Psoas muscle (tissue), 8 donors: ENCODE data around the gene ADAMTS2. TPM values are rescaled to one million over a fixed set of nuclear protein-coding genes. Genes with fewer than 3 reads are reported as not detected.
"Not testable (repeated sequence)": the region's sequence is repeated elsewhere in the genome, so short reads cannot be mapped to it uniquely, and the experiment has no call there.

Source experiments
- ATAC-seq, 4 donors: fragments of 200-7000 bp; cut with Tn5 transposase; one replicate each; pipeline ENCODE4 v1.9.1; 2020; ENCODE audit warnings: moderate library complexity in 3 of 4, mild to moderate bottlenecking in 2 of 4
- DNase-seq, 2 donors: peaks; one replicate each; pipeline ENCODE4 v3.0.0-alpha.2; 2020
- H3K27ac ChIP-seq: fragments of 200-600 bp; one replicate; pipeline ENCODE4 v1.8.0; 2022
- H3K27me3 ChIP-seq, 3 donors: fragments of 200-600 bp in 1 of 3; one replicate each; pipeline versions ENCODE4 v1.6.1 to v1.8.0; 2013 to 2022; ENCODE audit warnings: low read length in 2 of 3, mild to moderate bottlenecking in 2 of 3, moderate library complexity in 1 of 3; ENCODE audit not compliant: insufficient read depth in 3 of 3
- H3K36me3 ChIP-seq, 2 donors: fragments of 200-600 bp in 1 of 2; one replicate each; pipeline versions ENCODE4 v1.6.1 to v1.8.0; 2013 to 2022; ENCODE audit warnings: low read depth in 1 of 2, mild to moderate bottlenecking in 1 of 2, moderate library complexity in 1 of 2; ENCODE audit not compliant: insufficient read depth in 1 of 2
- H3K4me1 ChIP-seq: fragments of 200-600 bp; one replicate; pipeline ENCODE4 v1.8.0; 2022
- H3K4me3 ChIP-seq: fragments of 200-600 bp; one replicate; pipeline ENCODE4 v1.8.0; 2022; ENCODE audit warnings: mild to moderate bottlenecking
- H3K9me3 ChIP-seq: fragments of 200-600 bp; one replicate; pipeline ENCODE4 v1.8.0; 2022
- WGBS, 3 donors: extraction: QIAGEN DNeasy Blood & Tissue Kit; methylation state at CpG; one replicate each; pipeline versions ENCODE4 v1.1.6 to v1.1.7; 2013; 5-methylcytosine and 5-hydroxymethylcytosine counted together
- intact Hi-C, 2 donors: fragments of 100-400 bp; cut with DNase I; formaldehyde crosslinking; loops; one replicate each; pipeline versions ENCODE4 v1.11.0 to v1.14.2; 2022
- polyA plus RNA-seq, 3 donors: library from polyadenylated mRNA; stranded (reverse); fragments of 200-250 nt; gene quantifications; one replicate each; pipeline ENCODE4 v1.2.3, GENCODE V29; 2013
- total RNA-seq, 4 donors: library from RNA; stranded (reverse); fragmentation: NEBNext Ultra II Directional in 2 of 4; extraction: Animal tissue kit (Norgen Biotek cat#: 25700) in 2 of 4; gene quantifications; one replicate each; pipeline versions ENCODE4 v1.2.1 to v1.2.4, GENCODE V29; 2021 to 2023
- TF ChIP-seq, protein P1 (sequence below): fragments of 200-600 bp; IDR thresholded peaks from one replicate; pipeline ENCODE4 v1.8.0; 2022; ENCODE audit warnings: antibody characterized with exemption
- donor health status: healthy with polysubstance abuse.
- donor health status: DM: no; HTN: no; CAD: no; lungs with moderate emphysema.
- donor health status: Bipolar disorder and iron deficiency.
- donor health status: healthy.
- donor health status: DM: yes; HTN: yes; CAD: no.
- donor health status: DM: no; HTN: no; CAD: no.
- donor health status: DM: no; HTN: no; CAD: no.
- donor health status: DM: yes; HTN: yes; CAD: no.

The ADAMTS2 gene
- total and polyA plus RNA-seq, 7 donors = 0.83 to 3.7 (median 2.0) TPM

DNA sequence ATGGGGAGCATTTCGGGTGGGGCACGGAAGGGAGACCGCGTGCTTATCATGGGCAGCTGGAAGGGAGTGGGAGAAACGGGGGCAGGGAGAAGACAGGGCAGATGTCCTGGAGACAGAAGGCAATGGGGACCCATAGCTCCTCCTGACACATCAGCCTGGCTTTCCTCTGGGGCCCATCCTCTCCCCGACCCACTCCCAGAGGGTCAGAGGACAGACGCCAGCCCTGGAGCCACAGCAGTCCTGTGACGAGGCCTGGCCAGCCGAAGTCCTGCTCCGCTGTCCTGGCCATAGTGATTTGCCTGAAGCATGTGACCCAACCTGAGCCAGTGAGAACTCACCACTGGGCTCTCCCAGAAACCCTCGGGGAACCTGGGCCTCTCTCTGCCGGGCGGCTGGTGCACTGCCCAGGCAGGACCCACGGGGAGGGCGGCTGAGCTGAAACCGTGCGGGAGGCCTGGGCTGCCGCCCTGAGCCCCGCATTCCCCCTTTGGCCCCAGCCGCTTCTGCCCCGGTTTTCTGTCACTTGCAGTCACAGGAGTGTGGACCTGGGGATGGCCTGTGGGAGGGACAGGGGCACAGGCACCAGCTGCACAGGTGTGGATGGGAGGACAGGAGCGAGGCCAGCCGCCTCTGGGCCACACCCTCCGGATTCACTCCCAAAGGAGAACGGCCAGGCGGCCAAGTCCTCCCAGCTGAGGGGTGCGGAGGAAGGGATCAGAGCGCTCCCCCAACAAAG lies 19.8 kb downstream of the ADAMTS2 start:
- Histone ChIP-seq H3K27ac (no peak overlapping the region), H3K4me3 (no peak overlapping the region), H3K9me3 (no peaks in the 10 kb centered on the region), H3K27me3 (peaks cover 0 to 1% (median 0%) of the 10 kb centered on the region in 3 donors), H3K4me1 (no peaks in the 10 kb centered on the region), H3K36me3 (no peaks in the 10 kb centered on the region)
- intact Hi-C loops = no loop called here
- DNase-seq = peak; percentile 11 to 53
- TF ChIP-seq, protein P1, sequence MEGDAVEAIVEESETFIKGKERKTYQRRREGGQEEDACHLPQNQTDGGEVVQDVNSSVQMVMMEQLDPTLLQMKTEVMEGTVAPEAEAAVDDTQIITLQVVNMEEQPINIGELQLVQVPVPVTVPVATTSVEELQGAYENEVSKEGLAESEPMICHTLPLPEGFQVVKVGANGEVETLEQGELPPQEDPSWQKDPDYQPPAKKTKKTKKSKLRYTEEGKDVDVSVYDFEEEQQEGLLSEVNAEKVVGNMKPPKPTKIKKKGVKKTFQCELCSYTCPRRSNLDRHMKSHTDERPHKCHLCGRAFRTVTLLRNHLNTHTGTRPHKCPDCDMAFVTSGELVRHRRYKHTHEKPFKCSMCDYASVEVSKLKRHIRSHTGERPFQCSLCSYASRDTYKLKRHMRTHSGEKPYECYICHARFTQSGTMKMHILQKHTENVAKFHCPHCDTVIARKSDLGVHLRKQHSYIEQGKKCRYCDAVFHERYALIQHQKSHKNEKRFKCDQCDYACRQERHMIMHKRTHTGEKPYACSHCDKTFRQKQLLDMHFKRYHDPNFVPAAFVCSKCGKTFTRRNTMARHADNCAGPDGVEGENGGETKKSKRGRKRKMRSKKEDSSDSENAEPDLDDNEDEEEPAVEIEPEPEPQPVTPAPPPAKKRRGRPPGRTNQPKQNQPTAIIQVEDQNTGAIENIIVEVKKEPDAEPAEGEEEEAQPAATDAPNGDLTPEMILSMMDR = no peak
- peak in 1 of 4 donors; percentile 4 for ATAC-seq
- WGBS, 3 donors = 76 to 81% (median 80%) methylated on average over 26 to 28 of the region's 28 CpGs

DNA sequence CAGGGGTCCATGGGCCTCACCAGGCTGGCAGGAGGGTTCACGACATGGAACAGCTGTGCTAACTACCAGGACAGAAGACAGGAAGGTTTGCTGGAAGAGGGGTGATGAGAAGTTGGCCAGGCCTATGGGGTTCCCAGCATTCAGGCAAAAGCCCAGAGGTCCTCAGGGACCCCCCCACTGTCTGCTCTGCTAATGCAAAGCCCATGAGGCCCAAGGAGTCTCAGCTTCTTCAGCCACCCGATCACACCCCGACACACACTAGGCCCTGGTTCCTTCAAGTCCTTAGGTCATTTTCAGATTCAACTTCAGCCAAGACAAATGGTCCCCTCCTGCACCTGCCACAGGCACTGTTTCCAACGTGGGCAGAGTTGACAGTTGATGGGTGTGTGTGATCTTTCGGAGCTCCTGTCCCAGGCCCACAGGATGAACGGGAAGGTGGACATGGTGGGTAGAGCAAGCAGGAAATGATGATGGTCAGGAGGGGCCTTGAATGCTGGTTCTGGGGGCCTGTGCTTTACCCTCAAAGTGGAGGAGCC lies 20.4 kb downstream of the ADAMTS2 start:
- Histone ChIP-seq H3K36me3 (no peaks in the 10 kb centered on the region), H3K27me3 (peaks cover 0 to 1% (median 0%) of the 10 kb centered on the region in 3 donors), H3K9me3 (no peaks in the 10 kb centered on the region), H3K4me3 (no peak overlapping the region), H3K4me1 (no peaks in the 10 kb centered on the region), H3K27ac (no peak overlapping the region)
- 76 to 95% (median 86%) methylated on average over 6 of the region's 6 CpGs for WGBS, 3 donors
- ATAC-seq (no peak), DNase-seq (peak; percentile 2 to 16)
- TF ChIP-seq, protein P1 = no peak
- intact Hi-C loops = no loop called here

DNA sequence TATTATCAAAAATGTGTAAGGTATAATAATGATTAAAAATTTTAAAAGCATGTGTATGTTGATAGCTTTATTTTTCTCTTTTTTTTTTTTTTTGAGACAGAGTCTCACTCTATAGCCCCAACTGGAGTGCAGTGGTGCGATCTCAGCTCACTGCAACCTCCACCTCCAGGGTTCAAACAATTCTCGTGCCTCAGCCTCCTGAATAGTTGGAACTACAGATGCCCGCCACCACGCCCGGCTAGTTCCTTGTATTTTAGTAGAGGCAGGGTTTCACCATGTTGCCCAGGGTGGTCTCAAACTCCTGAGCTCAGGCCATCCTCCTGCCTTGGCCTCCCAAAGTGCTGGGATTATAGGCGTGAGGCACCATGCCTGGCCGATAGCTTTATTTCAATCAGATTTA lies 20.9 kb downstream of the ADAMTS2 start:
- intact Hi-C loops, H3K27ac ChIP-seq, ATAC-seq, H3K27me3 ChIP-seq, H3K36me3 ChIP-seq, H3K4me3 ChIP-seq, H3K9me3 ChIP-seq, H3K4me1 ChIP-seq: not testable (repeated sequence)
- DNase-seq = peak in 1 of 2 donors; percentile 13
- WGBS, 3 donors = 95 to 98% (median 96%) methylated on average over 7 of the region's 7 CpGs

DNA sequence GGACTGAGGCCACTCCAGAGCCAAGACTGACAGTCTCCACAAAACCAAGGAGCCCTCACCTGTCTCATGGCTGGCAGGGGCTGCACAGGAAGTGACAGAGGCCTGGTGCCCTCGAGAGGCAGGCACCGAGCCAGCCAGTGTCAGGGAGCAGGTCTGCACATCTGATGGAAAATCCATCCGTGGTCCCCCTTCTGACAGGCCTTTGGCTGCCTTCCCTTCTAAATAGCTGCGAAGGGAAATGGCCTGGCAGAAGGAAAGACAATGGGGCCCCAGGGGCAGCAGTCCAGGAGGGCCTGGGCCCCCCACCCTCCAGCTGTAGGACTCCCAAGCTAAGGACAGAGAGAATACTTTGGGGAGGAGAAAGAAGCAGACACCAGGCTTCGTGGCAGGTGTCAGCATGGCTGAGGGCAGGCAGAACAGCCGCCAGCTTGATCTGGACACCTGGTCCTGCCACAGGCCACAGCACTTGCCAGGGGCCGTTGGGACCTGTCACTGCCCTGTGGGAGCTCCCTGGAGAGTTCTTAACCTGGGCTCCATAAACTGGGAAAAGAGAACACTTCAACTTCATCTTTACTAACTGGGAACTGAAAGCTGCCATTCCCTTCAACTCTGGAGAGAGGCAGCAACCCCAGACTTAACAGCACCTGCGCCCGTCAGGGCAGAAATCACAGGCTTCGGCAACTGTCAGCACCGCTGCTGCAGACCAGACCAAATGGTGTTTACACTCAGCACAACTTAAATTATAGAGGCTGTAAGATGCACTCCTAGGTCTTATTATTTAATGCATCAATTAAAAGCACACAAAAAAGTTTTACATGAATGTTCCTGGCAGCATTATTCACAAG lies 22.0 kb downstream of the ADAMTS2 start:
- H3K9me3 ChIP-seq = no peaks in the 10 kb centered on the region
- H3K27me3 ChIP-seq = peaks cover 0 to 1% (median 0%) of the 10 kb centered on the region in 3 donors
- no peak overlapping the region for H3K4me3 ChIP-seq
- WGBS, 3 donors = 33 to 34% (median 34%) methylated on average over 11 of the region's 11 CpGs
- TF ChIP-seq, protein P1 = no peak
- no peak overlapping the region for H3K27ac ChIP-seq
- no peaks in the 10 kb centered on the region for H3K4me1 ChIP-seq
- intact Hi-C loops = no loop called here
- peak; percentile 17 to 53 for DNase-seq
- ATAC-seq = peak; percentile 30 to 74 (median 55)
- no peaks in the 10 kb centered on the region for H3K36me3 ChIP-seq
